HG02610 (cell line): ENCODE measurements around the gene DDX28.

ENCODE experiments used
- ATAC-seq: cut with Tn5 transposase; IDR thresholded peaks from one replicate; pipeline ENCODE4 v1.9.1; 2021; ENCODE audit warnings: mild to moderate bottlenecking, moderate library complexity; ENCODE audit not compliant: unreplicated experiment

DDX28 gene

DNA sequence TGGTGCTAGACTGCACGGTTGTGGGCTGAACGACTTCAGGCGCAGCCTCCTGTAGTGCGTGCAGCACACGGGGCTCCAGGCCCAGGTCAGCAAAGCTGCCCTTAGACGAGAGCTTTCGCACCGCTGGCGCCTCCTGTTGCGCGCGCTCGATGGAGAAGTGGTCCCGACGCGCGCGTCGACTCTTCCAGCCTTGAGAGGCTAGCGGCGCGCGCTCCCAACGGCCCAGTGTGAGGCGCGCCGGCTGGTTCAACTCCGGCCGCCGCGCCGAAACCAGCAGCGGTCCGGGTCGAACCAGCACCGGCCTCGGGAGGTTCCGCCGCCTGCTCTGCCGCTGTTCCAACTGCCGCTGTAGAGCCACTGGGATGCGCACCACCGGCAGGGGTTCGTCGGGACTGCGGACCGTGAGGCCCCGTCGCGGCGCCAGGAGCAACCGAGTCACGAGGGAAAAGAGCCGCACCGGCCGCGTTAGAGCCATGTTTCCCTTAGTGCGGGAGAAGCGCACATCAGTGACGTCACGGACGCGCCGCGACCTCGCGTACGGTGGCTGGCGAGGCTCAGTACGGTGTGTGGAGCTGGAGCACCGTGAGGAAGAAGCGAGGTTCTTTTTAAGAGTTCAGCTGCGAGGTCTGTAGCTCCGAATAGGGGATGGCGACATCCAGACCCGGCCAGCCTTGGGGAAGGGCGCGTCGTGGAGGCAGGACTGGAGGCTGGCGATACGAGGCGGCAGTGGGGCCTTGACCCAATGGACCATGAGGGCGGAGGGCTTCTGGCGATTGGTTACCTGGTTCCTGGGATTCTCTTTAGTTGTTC is at the start of gene DDX28, which contains the start of gene DUS2:
Gene DDX28, minus strand, starts transcription at position 505 of the 810 bp plus-strand sequence. Its CDS starts 30 bp downstream, at position 475.
Gene DUS2, plus strand, starts transcription at position 557 of the 810 bp plus-strand sequence. CDS start 14,740 bp downstream, outside the sequence.
- peak; percentile 74 for ATAC-seq

DNA sequence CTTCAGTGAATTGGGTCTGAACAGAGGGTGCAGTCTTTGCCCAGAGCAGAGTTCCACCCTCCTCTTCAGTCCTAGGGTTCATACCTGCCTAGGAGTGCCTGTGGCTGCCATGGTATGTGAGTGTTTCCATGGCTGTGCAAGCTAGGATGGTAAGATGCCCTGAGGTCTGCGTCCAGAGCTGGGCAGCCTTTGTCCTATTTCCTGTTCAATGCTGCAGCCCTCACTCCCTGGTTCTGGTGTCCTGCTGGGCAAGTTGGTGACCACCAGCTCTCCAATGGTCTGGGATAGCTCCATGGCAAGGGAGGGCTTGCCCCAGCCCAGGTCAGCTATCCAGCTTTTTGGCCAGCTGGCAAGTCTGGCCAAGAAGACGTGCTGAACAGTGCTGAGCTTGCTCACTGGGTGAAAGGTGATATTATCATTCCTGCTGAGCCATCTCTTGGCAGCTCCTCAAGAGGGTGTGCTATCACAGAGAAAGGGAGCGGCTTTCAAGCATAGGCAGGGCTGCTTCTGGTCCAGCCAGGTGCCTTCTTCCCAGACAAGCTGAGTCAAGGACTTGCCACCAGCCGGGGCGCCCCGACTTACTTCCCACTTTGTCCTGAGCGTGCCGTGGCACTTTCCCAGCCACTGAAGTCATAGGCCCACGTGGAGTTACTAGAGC is 49.1 kb upstream of the DDX28 start:
- ATAC-seq: no peak

DNA sequence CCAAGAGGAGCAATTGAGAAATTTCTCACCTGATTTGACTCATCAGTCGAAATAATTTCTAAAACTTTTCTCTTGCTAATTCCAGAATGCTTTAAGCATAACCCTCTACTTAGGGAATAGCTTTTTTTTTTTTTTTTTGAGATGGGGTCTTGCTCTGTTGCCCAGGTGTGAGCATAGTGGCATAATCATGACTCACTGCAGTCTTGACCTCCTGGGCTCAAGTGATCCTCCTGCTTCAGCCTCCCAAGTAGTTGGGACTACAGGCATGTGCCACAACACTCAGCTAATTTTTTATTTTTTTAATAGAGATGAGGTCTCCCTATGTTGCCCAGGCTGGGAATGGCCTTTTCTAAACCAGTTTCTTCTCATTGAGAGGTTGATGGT is 48.5 kb upstream of the DDX28 start:
- ATAC-seq: no peak

DNA sequence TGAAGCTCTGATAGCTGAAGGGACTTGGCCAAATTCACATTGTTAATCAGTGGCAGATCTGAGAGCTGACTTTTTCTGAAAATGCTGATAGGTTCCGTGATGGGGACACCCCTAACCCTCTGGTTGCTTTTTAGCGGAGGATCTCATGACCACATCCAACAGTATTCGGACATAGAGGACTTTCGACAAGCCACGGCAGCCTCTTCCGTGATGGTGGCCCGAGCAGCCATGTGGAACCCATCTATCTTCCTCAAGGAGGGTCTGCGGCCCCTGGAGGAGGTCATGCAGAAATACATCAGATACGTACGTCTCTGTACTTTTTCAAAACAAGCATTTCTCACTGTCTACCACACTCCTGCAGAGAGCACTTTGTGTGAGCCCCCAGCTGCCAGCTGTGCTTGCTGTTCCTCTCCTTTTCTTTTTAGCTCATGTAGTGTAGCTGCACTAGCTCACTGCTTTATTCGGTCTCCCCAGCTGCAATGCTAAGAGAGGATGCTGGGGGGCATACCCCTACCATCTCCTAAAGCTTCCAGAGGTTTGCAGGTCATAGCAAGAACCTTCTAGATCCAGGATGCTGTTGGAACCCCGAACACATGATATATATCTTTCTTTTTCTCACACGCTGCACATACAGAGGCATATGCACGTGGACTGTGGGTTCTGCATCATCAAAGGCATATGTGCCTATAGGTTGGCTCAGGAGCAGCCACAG is 47.9 kb upstream of the DDX28 start:
- no peak for ATAC-seq

GRCh38 chr16:68070249-68070730 is 47.3 kb upstream of the DDX28 start:
- ATAC-seq: no peak

DNA sequence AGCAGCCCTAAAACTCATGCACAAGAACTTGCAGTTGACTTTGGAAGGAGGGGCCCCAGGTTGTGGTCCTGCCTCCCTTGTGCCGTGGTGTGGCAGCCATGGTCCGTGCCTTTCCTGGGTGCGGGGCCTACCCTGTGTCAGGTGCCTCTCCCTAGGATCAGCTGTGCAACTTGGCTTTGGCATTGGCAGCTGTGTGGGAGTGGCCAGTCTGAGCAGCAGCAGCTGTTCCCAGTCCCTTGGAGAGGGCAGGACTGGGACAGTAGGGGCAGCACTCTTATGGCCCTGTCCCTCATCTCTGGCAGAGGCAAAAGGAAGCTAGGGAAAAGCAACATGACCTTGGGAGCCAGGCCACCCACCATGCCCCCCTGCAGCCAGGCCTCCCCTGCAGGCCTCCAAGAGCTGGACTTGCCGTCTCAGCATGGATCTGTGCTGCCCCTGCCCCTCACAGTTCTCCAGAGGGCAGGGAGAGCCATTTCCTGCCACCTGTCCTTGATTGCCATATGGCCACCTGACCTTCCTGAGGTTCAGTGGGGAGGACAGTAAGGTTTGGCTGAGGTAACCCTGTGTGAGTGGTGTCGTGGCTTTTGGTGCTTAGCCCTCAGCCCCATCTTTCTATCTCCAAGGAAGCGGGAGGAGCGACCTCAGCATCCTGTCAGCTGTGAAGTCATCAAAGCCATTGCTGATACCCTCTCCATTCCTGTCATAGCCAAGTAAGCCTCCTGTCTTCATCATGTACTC is 46.6 kb upstream of the DDX28 start:
- no peak for ATAC-seq

GRCh38 chr16:68068926-68069325 is 45.9 kb upstream of the DDX28 start:
- ATAC-seq: no peak

DNA sequence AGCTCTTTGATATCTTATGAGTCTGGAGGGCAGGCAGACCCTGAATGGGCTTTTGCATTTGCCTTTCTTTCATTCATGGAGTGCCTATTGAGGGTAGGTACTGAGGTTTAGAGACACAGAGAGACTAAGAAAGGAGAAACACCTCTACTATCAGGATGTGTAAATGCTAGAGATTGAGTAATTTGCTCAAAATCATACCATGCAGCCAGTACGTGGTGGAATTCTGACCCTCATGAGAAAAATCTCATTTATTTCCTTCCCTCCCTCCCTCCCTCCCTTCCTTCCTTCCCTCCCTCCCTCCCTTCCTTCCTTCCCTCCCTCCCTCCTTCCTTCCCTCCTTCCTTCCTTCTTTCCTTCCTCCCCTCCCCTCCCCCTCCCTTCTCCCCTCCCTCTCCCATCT is 43.7 kb upstream of the DDX28 start:
- no peak for ATAC-seq

GRCh38 chr16:68065716-68066305 is 42.8 kb upstream of the DDX28 start:
- ATAC-seq: no peak

GRCh38 chr16:68064791-68065365 is 41.8 kb upstream of the DDX28 start:
- ATAC-seq: peak; percentile 66

DNA sequence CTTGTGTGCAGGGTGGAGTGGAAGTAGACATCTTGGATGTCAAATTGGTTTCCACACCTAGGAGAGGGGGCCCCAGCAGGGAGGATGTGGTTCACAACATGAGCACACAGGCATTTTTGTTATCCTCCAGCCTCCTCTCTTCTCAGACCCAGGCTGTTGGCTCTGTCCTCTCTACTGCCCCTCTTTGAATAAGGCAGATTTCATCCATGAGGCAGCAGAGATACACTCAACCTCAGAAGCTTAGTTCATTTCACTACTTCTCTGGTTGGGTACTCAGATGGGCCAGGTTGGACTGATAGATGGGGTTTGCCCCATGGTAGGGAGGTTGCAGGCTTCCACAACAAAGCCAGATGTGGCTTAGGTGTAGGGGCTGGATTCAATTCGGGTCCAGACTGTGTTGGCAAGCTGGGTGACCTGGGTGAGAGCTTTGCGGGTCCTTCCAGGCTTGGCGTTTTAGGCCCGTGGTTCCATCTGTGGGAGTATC is 39.9 kb upstream of the DDX28 start:
- ATAC-seq: no peak

DNA sequence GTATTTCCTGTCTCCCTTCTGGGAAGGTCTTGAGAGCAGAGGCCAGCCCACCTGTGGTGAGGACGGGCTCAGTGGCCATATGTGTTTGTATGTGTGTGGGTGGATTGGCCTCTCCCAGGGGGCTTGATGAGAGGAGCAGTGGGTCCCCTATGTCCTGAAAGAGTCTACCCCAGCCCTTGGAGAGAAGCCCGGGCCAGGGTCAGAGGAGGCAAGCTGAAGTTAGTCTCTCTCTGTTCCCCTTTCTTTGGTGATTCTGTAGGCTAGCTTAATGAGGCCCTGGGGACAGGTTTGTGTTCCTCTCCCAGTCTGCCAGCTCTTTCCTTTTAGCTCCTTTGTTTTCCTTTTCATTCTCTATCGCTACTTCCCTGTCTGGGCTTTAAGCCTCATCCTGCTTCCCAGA is 38.4 kb upstream of the DDX28 start:
- ATAC-seq: no peak

DNA sequence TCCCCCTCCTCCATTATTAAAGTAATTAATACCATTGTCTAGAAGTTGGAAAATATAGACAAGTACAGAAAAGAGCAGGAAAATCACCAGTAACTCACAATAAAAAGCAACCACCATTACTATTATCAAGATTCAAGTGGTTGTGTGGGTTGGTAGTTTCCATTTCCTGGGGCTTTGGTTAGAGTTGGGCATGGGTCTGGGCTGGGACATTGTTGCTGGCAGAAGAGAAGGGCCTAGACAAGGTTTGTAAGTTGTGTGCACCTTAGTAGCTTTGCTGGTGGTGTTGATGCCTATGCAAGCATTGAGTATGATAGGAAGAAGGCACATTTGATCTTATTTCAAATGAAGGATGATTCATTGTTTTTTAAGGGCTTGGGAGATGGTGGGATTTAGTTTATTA is 36.8 kb upstream of the DDX28 start:
- no peak for ATAC-seq

- ATAC-seq: no peak
Observed at GRCh38 chr16:68055395-68055794, 32.4 kb upstream of the DDX28 start.

DNA sequence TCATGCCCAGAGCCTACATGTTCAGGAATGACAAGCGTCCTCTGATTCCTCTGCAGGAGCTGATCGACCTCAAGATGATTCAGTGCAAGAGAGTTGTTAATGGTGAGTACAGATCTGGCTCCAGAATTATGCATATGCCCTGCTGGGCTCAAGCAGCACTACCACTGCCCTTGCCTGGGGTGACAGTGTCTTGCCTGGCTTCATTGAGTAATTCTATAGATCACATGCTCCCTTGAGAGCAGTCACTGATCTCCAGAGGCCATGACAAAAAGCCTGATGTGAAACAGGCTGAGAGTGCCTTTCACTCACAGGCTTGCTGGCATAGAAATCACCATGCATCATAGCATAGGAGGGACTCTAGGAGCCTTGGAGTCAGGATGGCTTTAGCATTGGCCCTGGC is 26.4 kb upstream of the DDX28 start:
- no peak for ATAC-seq

DNA sequence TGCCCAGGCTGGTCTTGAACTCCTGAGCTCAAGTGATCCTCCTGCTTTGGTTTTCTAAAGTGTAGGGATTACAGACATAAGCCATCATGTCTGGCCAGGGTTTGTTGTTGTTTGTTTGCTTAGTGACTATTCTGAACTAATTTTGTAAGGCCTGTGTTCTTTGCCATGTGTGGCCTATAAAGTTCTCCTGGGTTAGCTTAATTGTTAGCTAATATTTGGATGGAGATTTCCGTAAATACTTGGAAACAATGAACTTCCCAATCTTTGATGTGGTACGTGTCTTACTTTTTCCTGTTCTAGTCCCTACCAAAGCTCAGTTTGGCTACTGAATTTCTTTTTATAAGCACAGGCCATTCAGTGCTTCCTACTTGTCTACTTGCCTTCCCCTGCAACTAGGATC is 25.0 kb upstream of the DDX28 start:
- no peak for ATAC-seq

GRCh38 chr16:68046106-68046505 is 23.1 kb upstream of the DDX28 start:
- no peak for ATAC-seq

DNA sequence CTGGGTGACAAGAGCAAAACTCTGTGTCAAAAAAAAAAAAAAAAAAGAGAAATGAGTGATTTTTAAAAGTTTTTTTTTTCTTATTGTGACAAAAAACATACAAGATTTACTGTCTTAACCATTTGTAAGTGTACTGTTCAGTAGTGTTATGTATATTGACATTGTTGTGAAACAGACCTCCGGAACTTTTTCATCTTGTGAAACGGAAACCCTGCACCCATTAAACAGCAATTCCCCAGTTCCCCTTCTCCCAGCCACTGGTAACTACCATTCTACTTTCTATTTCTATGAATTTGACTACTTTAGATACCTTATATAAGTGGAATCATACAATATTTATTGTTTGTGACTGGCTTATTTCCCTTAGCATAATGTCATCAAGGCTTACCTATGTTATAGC is 18.8 kb upstream of the DDX28 start:
- ATAC-seq: no peak

- ATAC-seq: peak; percentile 56
Observed at GRCh38 chr16:68040506-68041288, 17.7 kb upstream of the DDX28 start.
